B cell (primary cell): ENCODE data around the gene ZSCAN30.

Source experiments
- EZH2 ChIP-seq: IDR thresholded peaks from 2 replicates; pipeline ENCODE4 v1.6.1; 2012; ENCODE audit warnings: borderline replicate concordance, low read depth, mild to moderate bottlenecking, moderate library complexity, low read length; ENCODE audit not compliant: insufficient read depth, poor library complexity, severe bottlenecking
- TF ChIP-seq, protein P1 (sequence below): fragments of 200-600 bp; IDR thresholded peaks from one replicate; pipeline ENCODE4 v1.8.0; 2022; ENCODE audit warnings: antibody characterized with exemption, mild to moderate bottlenecking

DNA sequence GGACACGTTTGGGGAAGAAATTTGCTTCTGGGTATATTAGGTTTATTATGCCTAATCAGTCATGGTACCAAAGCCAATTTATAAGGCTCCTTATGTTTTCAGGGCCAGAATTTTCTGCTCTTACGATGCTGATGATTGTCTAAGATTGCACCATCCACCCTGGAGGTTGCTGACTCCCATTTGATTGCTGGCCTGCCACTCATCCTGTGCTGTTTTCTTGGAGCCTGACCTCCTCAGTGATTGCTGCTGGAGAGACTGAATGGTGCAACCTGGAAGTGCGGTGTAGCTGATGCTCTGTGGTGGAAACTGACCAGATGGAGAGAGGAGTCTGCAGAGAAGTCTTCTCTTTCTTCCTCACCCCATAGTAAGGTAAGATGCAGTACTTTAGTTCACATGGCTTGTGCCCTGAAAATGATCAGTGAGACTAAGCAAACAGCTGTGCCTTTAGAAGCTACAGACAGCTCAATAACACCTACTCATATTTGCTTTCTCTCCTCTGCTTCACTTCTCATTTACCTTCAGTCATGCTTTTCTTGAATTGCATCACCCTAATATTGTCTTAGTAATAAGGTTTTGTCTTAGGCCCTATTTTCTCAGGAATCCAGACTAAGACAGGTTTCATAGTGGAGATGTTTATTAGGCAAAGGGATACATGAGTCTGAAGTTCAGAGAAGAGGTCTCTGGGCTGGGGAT lies 36.8 kb upstream of the ZSCAN30 start:
- no peak for TF ChIP-seq EZH2
- TF ChIP-seq, protein P1, sequence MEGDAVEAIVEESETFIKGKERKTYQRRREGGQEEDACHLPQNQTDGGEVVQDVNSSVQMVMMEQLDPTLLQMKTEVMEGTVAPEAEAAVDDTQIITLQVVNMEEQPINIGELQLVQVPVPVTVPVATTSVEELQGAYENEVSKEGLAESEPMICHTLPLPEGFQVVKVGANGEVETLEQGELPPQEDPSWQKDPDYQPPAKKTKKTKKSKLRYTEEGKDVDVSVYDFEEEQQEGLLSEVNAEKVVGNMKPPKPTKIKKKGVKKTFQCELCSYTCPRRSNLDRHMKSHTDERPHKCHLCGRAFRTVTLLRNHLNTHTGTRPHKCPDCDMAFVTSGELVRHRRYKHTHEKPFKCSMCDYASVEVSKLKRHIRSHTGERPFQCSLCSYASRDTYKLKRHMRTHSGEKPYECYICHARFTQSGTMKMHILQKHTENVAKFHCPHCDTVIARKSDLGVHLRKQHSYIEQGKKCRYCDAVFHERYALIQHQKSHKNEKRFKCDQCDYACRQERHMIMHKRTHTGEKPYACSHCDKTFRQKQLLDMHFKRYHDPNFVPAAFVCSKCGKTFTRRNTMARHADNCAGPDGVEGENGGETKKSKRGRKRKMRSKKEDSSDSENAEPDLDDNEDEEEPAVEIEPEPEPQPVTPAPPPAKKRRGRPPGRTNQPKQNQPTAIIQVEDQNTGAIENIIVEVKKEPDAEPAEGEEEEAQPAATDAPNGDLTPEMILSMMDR = no peak
